Heart right ventricle (tissue), 16 donors: ENCODE results near the gene CD72. TPM values are rescaled to one million over a fixed set of nuclear protein-coding genes. Genes with fewer than 3 reads are reported as not detected.
A peak's percentile ranks its signal among the peaks of the same experiment; 100 is the strongest.

ENCODE experiments used
- ATAC-seq, 8 donors: fragments of 200-7000 bp; cut with Tn5 transposase; one replicate each; pipeline ENCODE4 v1.9.1; 2020; ENCODE audit warnings: mild to moderate bottlenecking in 8 of 8, moderate library complexity in 8 of 8, moderate number of reproducible peaks in 1 of 8
- DNase-seq, 2 donors: peaks; one replicate each; pipeline ENCODE4 v3.0.0-alpha.2; 2020
- H3K27ac ChIP-seq, 10 donors: fragments of 200-600 bp; sonication (generic) in 2 of 10; one replicate each; pipeline versions ENCODE4 v1.5.0 to v1.8.0; 2020 to 2022; ENCODE audit warnings: mild to moderate bottlenecking in 3 of 10
- H3K27me3 ChIP-seq, 7 donors: fragments of 200-600 bp; one replicate each; pipeline ENCODE4 v1.8.0; 2021 to 2022; ENCODE audit warnings: mild to moderate bottlenecking in 2 of 7
- H3K36me3 ChIP-seq, 9 donors: fragments of 200-600 bp; sonication (generic) in 1 of 9; one replicate each; pipeline versions ENCODE4 v1.5.0 to v1.8.0; 2020 to 2022; ENCODE audit warnings: mild to moderate bottlenecking in 2 of 9
- H3K4me1 ChIP-seq, 9 donors: fragments of 200-600 bp; sonication (generic) in 1 of 9; one replicate each; pipeline versions ENCODE4 v1.5.0 to v1.8.0; 2020 to 2022; ENCODE audit warnings: mild to moderate bottlenecking in 4 of 9
- H3K4me3 ChIP-seq, 10 donors: fragments of 200-600 bp; sonication (generic) in 2 of 10; one replicate each; pipeline versions ENCODE4 v1.5.0 to v1.8.0; 2020 to 2022; ENCODE audit warnings: mild to moderate bottlenecking in 7 of 10, moderate library complexity in 2 of 10
- H3K9me3 ChIP-seq, 11 donors: fragments of 200-600 bp in 10 of 11; sonication (generic) in 2 of 11; one replicate each; pipeline versions ENCODE4 v1.5.0 to v1.8.0; 2013 to 2022; ENCODE audit warnings: mild to moderate bottlenecking in 2 of 11, control low read depth in 1 of 11, moderate library complexity in 1 of 11
- WGBS, 2 donors: extraction: QIAGEN DNeasy Blood & Tissue Kit; methylation state at CpG; one replicate each; pipeline ENCODE4 v1.1.7; 2013; ENCODE audit warnings: inconsistent platforms in 1 of 2; 5-methylcytosine and 5-hydroxymethylcytosine counted together
- intact Hi-C, 10 donors: fragments of 100-400 bp; cut with DNase I; formaldehyde crosslinking; loops; one replicate each; pipeline versions ENCODE4 v1.11.1 to v1.14.2; 2022
- polyA plus RNA-seq, 2 donors: library from polyadenylated mRNA; stranded (reverse); fragments of 200-250 nt; gene quantifications; one replicate each; pipeline ENCODE4 v1.2.3, GENCODE V29; 2013
- total RNA-seq, 10 donors: library from RNA; stranded (reverse); fragmentation: NEBNext Ultra II Directional in 3 of 10; extraction: Animal tissue kit (Norgen Biotek cat#: 25700) in 3 of 10; gene quantifications; one replicate each; pipeline versions ENCODE4 v1.2.1 to v1.2.4, GENCODE V29; 2021 to 2023
- TF ChIP-seq, protein P1 (sequence below), 9 donors: fragments of 200-600 bp; sonication (generic) in 2 of 9; IDR thresholded peaks; one replicate each; pipeline versions ENCODE4 v1.5.0 to v1.8.0; 2021 to 2022; ENCODE audit warnings: antibody characterized with exemption in 9 of 9, mild to moderate bottlenecking in 5 of 9, moderate library complexity in 1 of 9
- donor health status: Arrhythmogenic right ventricular cardiomyopathy.
- donor health status: ischemic (EF 13 %, LVEDD 7.1; RV severe dilation, severe dysfunction).
- donor health status: healthy with polysubstance abuse.
- donor health status: DM: no; HTN: yes; CAD: no.
- donor health status: DM: no; HTN: no; CAD: no.
- donor health status: ischemic (EF 25% LVEDD 6.9; RV normal size, moderate dysfunction).
- donor health status: ischemic (EF 25% LVEDD 5.7; RV mildly dilated, moderate dysfunction).
- donor health status: healthy.
- donor health status: DM: yes; HTN: yes; CAD: no.
- donor health status: Ischemic cardiomyopathy.
- donor health status: ischemic (EF 35%, LVEDD 5.7; RV mildly dilated, moderate dysfunction).
- donor health status: nonischemic (EF 11% LVEDD 7.7; RV severe dilation, severe dysfunction).
- donor health status: DM: yes; HTN: yes; CAD: no.
- donor health status: PGD.
- donor health status: ischemic (EF 29% LVEDD 5.4; RV normal size, mild dysfunction).
- donor health status: nonischemic (EF 23%, LVEDD 6.1; RV moderate dilation, normal function).

The CD72 gene
- total and polyA plus RNA-seq, 12 donors = 0.43 to 6.8 (median 0.54) TPM; not detected in 1

DNA sequence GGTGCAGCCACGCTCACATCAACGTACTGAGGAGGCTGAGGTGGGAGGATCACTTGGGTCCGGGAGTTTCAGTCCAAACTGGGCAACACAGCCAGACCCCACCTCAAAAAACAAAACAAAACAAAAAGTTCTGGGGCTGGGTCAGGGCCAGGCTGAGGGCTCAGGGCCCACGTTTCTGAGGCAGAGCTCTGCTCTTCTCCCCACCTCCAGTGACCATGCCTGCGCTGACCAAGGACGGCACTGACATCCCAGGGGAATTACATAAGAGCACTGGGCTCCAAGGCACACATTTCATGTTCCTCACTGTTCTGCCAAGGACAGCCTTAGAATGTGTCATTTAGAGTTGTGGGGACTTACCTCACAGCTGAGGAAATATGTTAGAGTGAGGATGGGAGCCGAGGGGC is 53.6 kb downstream of the CD72 start:
- 64 to 82% methylated on average over 7 of the region's 7 CpGs for WGBS, 2 donors
- Histone ChIP-seq H3K4me1 (peaks cover 17 to 43% (median 25%) of the 10 kb centered on the region in 9 donors), H3K4me3 (no peak overlapping the region), H3K9me3 (no peaks in the 10 kb centered on the region), H3K27ac (peak overlapping the region in 7 of 10 donors; percentile 13 to 70 (median 61)), H3K36me3 (peaks cover 0 to 36% (median 13%) of the 10 kb centered on the region in 9 donors), H3K27me3 (no peaks in the 10 kb centered on the region)
- DNase-seq = no peak
- ATAC-seq = peak; percentile 19 to 67 (median 38)
- intact Hi-C loops = loop anchor here in 1 of 10 donors (10.0 kb wide), 1 partner anchor 440 kb away; no protein-coding TSS in a partner anchor
- TF ChIP-seq, protein P1, sequence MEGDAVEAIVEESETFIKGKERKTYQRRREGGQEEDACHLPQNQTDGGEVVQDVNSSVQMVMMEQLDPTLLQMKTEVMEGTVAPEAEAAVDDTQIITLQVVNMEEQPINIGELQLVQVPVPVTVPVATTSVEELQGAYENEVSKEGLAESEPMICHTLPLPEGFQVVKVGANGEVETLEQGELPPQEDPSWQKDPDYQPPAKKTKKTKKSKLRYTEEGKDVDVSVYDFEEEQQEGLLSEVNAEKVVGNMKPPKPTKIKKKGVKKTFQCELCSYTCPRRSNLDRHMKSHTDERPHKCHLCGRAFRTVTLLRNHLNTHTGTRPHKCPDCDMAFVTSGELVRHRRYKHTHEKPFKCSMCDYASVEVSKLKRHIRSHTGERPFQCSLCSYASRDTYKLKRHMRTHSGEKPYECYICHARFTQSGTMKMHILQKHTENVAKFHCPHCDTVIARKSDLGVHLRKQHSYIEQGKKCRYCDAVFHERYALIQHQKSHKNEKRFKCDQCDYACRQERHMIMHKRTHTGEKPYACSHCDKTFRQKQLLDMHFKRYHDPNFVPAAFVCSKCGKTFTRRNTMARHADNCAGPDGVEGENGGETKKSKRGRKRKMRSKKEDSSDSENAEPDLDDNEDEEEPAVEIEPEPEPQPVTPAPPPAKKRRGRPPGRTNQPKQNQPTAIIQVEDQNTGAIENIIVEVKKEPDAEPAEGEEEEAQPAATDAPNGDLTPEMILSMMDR (IDR thresholded peaks at IDR 0.05) = no peak

DNA sequence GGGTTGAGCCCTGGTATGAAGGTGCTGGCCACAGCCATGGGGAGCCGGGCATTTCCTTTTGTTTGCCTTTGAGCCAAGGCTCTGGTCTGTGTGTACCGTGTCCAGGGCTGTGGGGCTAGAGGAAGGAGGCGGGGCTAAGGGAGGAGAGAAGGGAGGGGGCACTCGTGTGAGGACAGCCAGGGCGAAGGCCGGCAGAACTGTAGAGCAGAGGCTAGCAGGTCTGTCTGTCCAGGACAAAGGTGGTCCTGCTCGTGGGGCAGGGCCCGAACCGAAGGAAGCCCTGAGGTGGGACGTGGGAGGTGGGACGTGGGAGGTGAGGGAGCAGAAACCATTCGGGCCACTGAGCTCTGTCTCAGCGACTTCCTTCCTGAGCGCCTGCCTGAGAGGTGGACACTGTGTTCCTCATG is 54.4 kb downstream of the CD72 start:
- intact Hi-C loops = loop anchor here in 1 of 10 donors (10.0 kb wide), 1 partner anchor 439 kb away; no protein-coding TSS in a partner anchor
- DNase-seq = peak; percentile 49 to 57
- Histone ChIP-seq H3K27me3 (no peaks in the 10 kb centered on the region), H3K36me3 (peaks cover 0 to 45% (median 17%) of the 10 kb centered on the region in 9 donors), H3K9me3 (no peaks in the 10 kb centered on the region), H3K27ac (peak overlapping the region; percentile 13 to 70 (median 54)), H3K4me1 (peaks cover 13 to 43% (median 25%) of the 10 kb centered on the region in 9 donors), H3K4me3 (peak overlapping the region in 7 of 10 donors; percentile 7 to 39 (median 22))
- TF ChIP-seq, protein P1 (IDR thresholded peaks at IDR 0.05) = no peak
- peak; percentile 68 to 81 (median 72) for ATAC-seq
- WGBS, 2 donors = 26 to 43% methylated on average over 14 of the region's 14 CpGs

DNA sequence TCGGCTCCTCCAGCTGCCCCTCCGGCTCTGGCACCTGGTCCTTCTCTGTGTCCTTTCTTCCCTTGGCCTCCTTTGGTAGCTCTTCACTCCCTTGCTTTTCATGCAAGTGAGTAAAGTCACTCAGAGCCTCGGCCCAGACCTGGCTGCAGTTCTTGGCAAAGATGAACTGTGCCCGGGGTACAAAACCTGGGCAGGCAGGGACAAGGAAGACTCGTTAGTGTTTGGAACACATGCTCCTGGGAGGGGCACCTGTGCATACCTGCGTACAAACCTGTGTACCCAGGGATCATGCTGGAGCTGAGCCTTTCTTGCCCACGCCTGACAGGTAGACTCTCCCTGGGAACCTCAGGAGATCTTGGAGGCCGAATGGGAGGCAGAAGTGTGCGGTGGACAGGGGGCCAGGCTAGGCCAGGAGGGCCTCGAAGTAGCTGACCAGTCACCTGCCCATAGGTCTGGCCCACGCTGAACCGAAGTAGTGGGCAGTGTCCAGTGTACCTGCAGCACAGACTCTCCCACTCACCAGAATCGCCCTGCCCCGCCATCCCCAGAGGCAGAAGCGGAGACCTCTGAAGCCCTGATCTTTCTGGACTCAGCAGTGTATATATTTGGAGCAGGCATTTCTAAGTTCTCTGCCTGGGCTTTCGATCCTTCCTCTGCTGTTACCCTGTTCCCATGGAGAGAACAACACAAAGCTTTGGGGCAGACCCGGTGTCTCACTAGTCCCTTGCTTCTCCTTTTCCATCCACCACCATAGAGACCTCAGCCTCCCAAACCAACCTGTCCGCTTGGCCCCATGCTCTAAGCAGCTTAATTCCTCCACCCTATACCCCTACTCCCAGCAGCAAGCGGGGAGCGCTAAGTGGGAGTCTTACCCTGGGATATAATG is 55.1 kb downstream of the CD72 start:
- Histone ChIP-seq H3K36me3 (peaks cover 0 to 51% (median 23%) of the 10 kb centered on the region in 9 donors), H3K27ac (peak overlapping the region; percentile 13 to 70 (median 56)), H3K4me1 (peaks cover 13 to 43% (median 25%) of the 10 kb centered on the region in 9 donors), H3K4me3 (peak overlapping the region in 5 of 10 donors; percentile 20 to 39 (median 28)), H3K9me3 (no peaks in the 10 kb centered on the region), H3K27me3 (no peaks in the 10 kb centered on the region)
- DNase-seq (no peak), ATAC-seq (peak in 7 of 8 donors; percentile 14 to 49 (median 27))
- intact Hi-C loops = loop anchor here in 1 of 10 donors (10.0 kb wide), 1 partner anchor 438 kb away; no protein-coding TSS in a partner anchor
- WGBS, 2 donors = 80 to 84% methylated on average over 20 of the region's 20 CpGs
- TF ChIP-seq, protein P1 (IDR thresholded peaks at IDR 0.05) = no peak

DNA sequence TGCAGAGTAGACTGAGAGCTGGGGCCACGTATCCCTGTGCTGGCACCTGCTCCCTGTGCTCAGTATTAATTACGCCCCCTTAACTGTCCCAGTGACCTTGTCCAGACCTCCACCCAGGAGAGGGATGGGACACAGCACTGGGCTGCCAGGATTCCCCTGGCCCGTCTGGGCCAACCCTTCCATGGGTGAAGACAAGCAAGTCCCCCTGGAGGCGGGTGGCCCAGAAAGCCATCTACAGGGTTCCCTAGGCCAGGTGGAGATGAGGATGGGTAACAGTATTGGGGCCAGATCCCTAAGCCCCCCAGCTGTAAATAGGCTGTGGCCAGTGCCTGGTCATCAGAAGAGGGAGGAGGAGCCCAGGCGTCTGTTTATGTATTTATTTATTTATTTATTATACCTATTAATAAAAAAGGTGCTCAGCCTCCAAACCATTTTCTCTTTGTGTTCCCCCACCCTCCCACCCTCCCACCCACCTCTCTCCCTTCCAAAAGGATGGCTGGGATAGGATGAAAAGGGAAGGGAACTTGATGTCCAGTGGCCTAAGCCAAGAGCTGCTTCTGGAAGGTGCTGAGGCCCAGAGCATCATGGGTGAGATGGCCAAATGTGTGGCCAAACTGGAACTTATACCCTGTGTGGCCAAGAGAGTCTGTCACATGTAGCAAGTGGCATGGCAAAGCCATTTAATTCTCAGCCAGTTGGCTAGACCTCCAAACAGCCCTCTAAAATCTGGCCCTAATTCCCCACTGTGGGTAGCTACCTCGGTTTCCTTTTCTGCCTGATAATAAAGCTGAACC is 56.5 kb downstream of the CD72 start:
- Histone ChIP-seq H3K27me3 (no peaks in the 10 kb centered on the region), H3K27ac (peak overlapping the region in 2 of 10 donors; percentile 4 to 12), H3K36me3 (peaks cover 0 to 66% (median 38%) of the 10 kb centered on the region in 9 donors), H3K4me3 (no peak overlapping the region), H3K4me1 (peaks cover 13 to 43% (median 25%) of the 10 kb centered on the region in 9 donors), H3K9me3 (no peaks in the 10 kb centered on the region)
- TF ChIP-seq, protein P1 (IDR thresholded peaks at IDR 0.05) = no peak
- 87 to 88% methylated on average over 6 of the region's 6 CpGs for WGBS, 2 donors
- no peak for DNase-seq
- intact Hi-C loops = loop anchor here in 1 of 10 donors (10.0 kb wide), 1 partner anchor 437 kb away; no protein-coding TSS in a partner anchor
- peak in 1 of 8 donors; percentile 6 for ATAC-seq
